Cardiac muscle cell (in vitro differentiated cells and primary cell): ENCODE data around the gene PRDM9. TPM values are rescaled to one million over a fixed set of nuclear protein-coding genes. Genes with fewer than 3 reads are reported as not detected.
"Not testable (repeated sequence)": the region's sequence is repeated elsewhere in the genome, so short reads cannot be mapped to it uniquely, and the experiment has no call there.

Source experiments
- DNase-seq, 2 donors: peaks; one replicate each; pipeline versions ENCODE4 v3.0.0 to v3.0.0-alpha.2; 2010 to 2017; ENCODE audit warnings: low read depth in 1 of 2, low spot score in 1 of 2
- H3K27ac ChIP-seq: fragments of 200-600 bp; sonication (generic); 2 replicates; pipeline ENCODE4 v1.5.1; 2016
- H3K27me3 ChIP-seq: fragments of 200-600 bp; sonication (generic); 2 replicates; pipeline ENCODE4 v1.6.0; 2016; ENCODE audit warnings: control low read depth
- H3K36me3 ChIP-seq: fragments of 200-600 bp; sonication (generic); 2 replicates; pipeline ENCODE4 v1.5.1; 2016; ENCODE audit warnings: control low read depth
- H3K4me1 ChIP-seq: fragments of 200-600 bp; sonication (generic); 2 replicates; pipeline ENCODE4 v1.8.1; 2017; ENCODE audit warnings: low read depth, mild to moderate bottlenecking, mixed run types
- H3K4me3 ChIP-seq: fragments of 200-600 bp; sonication (generic); 2 replicates; pipeline ENCODE4 v1.5.1; 2016; ENCODE audit warnings: mild to moderate bottlenecking
- H3K9me3 ChIP-seq: fragments of 200-600 bp; sonication (generic); 2 replicates; pipeline ENCODE4 v1.5.1; 2017; ENCODE audit warnings: low read depth, mild to moderate bottlenecking, control low read depth
- CTCF ChIP-seq: IDR thresholded peaks from 2 replicates; pipeline ENCODE4 v1.5.1; 2012; ENCODE audit warnings: low read depth, mild to moderate bottlenecking, low read length
- polyA plus RNA-seq: library from polyadenylated mRNA; unstranded; fragments of >200 nt; fragmentation: Nextera tagmentation; extraction: Ambion mirVana; gene quantifications from 2 replicates; pipeline ENCODE4 v1.2.1, GENCODE V29; 2016
- total RNA-seq: library from RNA; depleted of rRNA; stranded (reverse); fragments of >200 nt; gene quantifications from 2 replicates; pipeline ENCODE4 v1.2.3, GENCODE V29; 2016

PRDM9 gene
- total and polyA plus RNA-seq, 2 experiments from 2014 or later: not detected

DNA sequence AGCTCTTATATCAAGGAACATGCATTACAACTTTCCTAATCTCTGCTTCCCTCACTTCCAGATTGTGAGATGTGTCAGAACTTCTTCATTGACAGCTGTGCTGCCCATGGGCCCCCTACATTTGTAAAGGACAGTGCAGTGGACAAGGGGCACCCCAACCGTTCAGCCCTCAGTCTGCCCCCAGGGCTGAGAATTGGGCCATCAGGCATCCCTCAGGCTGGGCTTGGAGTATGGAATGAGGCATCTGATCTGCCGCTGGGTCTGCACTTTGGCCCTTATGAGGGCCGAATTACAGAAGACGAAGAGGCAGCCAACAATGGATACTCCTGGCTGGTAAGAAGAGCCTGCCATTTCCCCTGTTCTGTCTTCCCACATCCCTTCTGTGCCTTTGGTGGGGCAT is 15.1 kb downstream of the PRDM9 start:
- no peak overlapping the region for H3K27ac ChIP-seq
- no peak for TF ChIP-seq CTCF

GRCh38 chr5:23523031-23523430 is 15.6 kb downstream of the PRDM9 start:
- Histone ChIP-seq H3K36me3 (no peaks in the 10 kb centered on the region), H3K27me3 (no peaks in the 10 kb centered on the region), H3K4me3 (no peak overlapping the region), H3K27ac (no peak overlapping the region), H3K9me3 (no peaks in the 10 kb centered on the region), H3K4me1 (no peaks in the 10 kb centered on the region)
- TF ChIP-seq CTCF: no peak
- DNase-seq: no peak

More for the DNA sequence above, 15.1 kb downstream of the PRDM9 start:
- H3K9me3 ChIP-seq: no peaks in the 10 kb centered on the region
- H3K36me3 ChIP-seq: no peaks in the 10 kb centered on the region
- no peak overlapping the region for H3K4me3 ChIP-seq
- H3K27me3 ChIP-seq: no peaks in the 10 kb centered on the region
- H3K4me1 ChIP-seq: no peaks in the 10 kb centered on the region
- DNase-seq: no peak

DNA sequence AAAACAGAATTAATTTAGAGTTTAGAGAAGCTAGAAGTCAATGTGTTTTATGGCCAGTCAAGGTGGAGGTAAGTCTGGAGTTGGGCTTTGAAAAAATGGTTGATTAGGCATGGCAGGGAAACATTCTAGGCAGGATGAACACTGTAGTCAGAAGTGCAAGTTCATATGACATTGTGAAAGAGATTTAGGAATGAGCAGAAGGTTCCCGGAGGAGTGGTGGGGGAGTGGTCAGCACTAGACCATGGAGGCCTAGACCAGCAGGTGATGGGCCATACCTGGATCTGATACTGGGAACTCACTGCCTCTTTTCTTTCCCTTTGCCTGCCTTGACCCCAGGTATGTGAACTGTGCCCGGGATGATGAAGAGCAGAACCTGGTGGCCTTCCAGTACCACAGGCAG is 16.6 kb downstream of the PRDM9 start:
- no peaks in the 10 kb centered on the region for H3K36me3 ChIP-seq
- H3K9me3 ChIP-seq: no peaks in the 10 kb centered on the region
- no peak overlapping the region for H3K27ac ChIP-seq
- H3K4me3 ChIP-seq: no peak overlapping the region
- no peak for TF ChIP-seq CTCF
- DNase-seq: no peak
- no peaks in the 10 kb centered on the region for H3K27me3 ChIP-seq
- no peaks in the 10 kb centered on the region for H3K4me1 ChIP-seq

- Histone ChIP-seq H3K36me3 (no peaks in the 10 kb centered on the region), H3K4me3 (no peak overlapping the region), H3K27me3 (no peaks in the 10 kb centered on the region), H3K9me3 (no peaks in the 10 kb centered on the region), H3K4me1 (no peaks in the 10 kb centered on the region), H3K27ac (no peak overlapping the region)
- DNase-seq: no peak
- TF ChIP-seq CTCF: no peak
Observed at GRCh38 chr5:23525751-23526150, 18.3 kb downstream of the PRDM9 start.

- DNase-seq, H3K4me3 ChIP-seq, H3K4me1 ChIP-seq: not testable (repeated sequence)
Observed at GRCh38 chr5:23526616-23527015, 19.2 kb downstream of the PRDM9 start.

GRCh38 chr5:23527216-23527920 is 20.0 kb downstream of the PRDM9 start:
- not testable (repeated sequence) for H3K4me3 ChIP-seq, DNase-seq, H3K36me3 ChIP-seq, H3K4me1 ChIP-seq, H3K27me3 ChIP-seq, H3K9me3 ChIP-seq, H3K27ac ChIP-seq

More at GRCh38 chr5:23526616-23527015, 19.2 kb downstream of the PRDM9 start:
- H3K27me3 ChIP-seq, H3K27ac ChIP-seq, H3K36me3 ChIP-seq, H3K9me3 ChIP-seq: not testable (repeated sequence)
